Measurements from ENCODE around the gene SEPTIN12. TPM values are rescaled to one million over a fixed set of nuclear protein-coding genes. Genes with fewer than 3 reads are reported as not detected.
"Not testable (repeated sequence)": the region's sequence is repeated elsewhere in the genome, so short reads cannot be mapped to it uniquely, and the experiment has no call there.

SEPTIN12 gene
- total RNA-seq, 2 experiments from 2014 or later, result not detected

DNA sequence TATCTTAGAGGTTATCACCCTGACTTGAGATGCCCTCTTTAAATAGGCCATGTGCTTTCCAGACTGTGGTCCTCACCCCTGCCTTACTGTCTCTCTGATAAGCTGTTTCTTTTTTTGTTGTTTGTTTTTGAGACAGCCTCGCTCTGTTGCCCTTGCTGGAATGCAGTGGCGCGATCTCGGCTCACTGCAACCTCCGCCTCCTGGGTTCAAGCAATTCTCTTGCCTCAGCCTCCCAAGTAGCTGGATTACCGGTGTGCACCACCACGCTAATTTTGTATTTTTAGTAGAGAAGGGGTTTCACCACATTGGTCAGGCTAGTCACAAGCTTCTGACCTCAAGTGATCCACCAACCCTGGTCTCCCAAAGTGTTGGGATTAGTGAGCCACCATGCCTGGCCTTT lies 765 bp upstream of the SEPTIN12 start:
- ChIA-PET POLR2A (no interaction called here), CTCF (no interaction called here)

DNA sequence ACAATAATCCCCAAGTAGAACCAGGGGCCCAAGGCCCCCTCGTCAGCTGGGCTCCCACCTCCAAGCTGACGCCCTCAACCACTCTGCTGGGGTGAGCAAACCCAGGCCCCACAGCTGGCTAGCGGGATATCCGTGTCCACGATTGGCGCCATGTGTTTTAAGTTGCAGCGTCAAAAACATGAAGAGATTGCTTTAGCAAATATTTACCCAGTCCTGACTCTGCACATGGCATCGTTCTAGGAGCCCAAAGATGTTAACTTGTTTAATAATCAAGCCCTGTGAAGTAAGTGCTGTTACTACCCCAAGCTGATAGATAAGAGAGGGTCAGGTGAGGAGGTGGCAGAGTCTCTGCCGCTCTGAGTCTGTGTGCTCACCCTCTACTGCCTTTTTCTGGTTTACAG lies 344 bp upstream of the SEPTIN12 start:
- ChIA-PET POLR2A (no interaction called here), CTCF (no interaction called here)

DNA sequence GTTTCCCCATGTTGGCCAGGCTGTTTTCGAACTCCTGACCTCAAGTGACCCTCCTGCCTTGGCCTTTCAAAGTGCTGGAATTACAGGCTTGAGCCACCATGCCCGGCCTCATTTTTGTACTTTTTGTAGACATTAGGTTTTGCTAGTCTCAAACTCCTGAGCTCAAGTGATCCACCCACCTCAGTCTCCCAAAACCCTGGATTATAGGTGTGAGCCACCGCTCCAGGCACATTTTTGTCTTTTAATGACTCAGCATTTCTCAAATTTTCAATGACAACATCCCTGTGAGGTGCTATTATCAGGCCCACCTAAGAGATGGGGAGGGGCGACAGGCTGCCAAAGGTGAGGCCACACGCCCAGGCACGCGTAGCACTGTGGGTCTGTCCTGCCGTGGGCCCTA lies 1.1 kb downstream of the SEPTIN12 start:
- CTCF ChIA-PET, result no interaction called here
- POLR2A ChIA-PET, result no interaction called here

DNA sequence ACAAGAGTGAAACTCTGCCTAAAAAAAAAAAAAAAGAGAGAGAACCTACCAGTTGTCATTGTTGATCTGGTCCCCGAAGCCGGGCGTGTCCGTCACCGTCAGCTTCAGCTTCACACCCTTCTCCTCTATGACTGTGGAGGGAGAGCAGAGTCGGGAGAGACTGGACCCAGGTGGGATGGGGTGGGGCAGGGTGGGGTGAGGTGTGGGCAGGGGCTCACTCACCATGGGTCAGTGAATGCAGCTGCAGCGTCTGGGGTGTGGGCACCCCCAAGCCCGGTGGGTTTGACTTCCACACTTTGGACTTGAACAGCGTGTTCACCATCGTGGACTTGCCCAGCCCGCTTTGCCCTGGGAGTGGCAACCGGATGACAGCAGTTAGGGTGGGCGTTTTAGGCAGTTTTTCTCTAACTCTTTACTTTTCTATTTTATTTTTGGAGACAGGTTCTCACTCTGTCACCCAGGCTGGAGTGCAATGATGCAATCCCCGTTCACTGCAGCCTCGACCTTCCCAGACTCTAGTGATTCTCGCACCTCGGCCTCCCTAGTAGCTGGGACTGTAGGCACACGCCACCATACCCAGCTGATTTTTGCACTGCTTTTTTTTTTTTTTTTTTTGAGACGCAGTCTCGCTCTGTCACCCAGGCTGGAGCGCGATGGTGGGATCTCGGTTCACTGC lies 2.2 kb downstream of the SEPTIN12 start:
- CTCF ChIA-PET, result interaction anchor here (0.7 kb wide), 1 partner anchor 268 kb away, joined by 3 read pairs; no protein-coding TSS in a partner anchor
- POLR2A ChIA-PET, result no interaction called here

DNA sequence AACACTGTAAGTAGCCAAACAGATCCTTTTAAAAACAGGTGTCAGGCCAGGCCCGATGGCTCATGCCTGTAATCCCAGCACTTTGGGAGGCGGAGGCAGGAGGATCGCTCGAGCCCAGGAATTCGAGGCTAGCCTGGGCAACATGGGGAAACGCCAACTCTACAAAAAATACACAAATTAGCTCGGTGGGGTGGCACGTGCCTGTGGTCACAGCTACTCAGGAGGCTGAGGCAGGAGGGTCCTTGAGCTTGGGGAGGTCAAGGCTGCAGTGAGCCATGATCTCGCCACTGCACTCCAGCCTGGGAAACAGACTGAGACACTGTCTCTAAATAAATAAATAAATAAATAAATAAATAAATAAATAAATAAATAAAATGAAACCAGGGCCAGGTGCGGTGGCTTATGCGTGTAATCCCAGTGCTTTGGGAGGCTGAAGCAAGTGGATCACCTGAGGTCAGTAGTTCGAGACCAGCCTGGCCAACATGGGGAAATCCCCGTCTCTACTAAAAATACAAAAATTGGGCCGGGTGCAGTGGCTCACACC lies 3.6 kb downstream of the SEPTIN12 start:
- CTCF ChIA-PET, POLR2A ChIA-PET: not testable (repeated sequence)

DNA sequence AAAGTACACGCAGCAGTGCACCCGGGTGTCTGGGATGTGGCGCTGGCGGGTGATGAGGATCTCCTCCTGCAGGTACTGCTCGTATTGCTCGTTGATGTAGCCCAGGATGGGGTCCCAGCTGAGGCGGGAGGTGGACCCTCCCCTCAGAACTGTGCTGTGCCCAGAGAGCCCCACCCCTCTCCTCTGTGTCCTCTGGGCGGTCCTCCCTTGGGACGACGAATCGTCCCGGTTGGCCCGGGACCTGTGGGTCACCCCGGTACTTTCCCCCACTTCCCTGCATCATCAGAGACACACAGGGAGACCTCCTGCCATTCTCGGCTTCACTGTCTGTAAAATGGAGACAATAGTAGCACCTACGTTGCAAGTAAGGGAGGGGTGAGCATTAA lies 4.2 kb downstream of the SEPTIN12 start:
- POLR2A ChIA-PET, result no interaction called here
- CTCF ChIA-PET, result no interaction called here

DNA sequence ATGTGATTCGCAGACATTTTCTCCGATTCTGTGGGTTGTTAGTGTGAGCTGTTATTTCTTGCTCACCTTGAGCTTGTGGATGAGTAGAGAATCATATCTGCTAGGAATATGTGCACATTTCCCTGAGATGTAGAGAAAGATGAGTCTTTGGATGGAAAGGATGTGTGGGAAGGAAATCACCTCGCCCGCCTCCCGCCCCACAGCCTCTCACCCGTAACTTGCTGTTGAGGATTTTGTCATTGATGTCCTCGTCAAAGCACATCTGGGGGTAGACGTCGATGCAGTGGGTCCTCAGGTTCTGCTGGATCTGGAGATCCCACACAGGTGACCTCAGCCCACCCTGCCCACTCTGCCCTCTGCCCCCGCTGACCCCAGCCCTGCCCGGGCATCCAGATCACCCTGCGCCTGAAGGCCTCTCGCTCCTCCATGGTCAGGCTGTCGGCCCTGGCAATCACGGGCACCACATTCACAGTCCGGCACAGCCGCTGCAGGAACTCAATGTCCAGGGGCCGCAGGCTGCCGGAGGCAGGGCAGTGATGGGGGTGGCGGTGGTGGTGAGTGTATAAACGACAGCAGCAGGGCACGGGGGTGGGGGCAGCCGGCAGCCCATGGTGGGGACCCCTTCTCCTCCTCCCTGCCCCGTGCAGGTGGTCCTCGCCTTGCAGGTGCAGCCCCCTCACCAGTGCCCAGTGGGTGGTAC lies 4.7 kb downstream of the SEPTIN12 start:
- CTCF ChIA-PET, result no interaction called here
- POLR2A ChIA-PET, result no interaction called here

DNA sequence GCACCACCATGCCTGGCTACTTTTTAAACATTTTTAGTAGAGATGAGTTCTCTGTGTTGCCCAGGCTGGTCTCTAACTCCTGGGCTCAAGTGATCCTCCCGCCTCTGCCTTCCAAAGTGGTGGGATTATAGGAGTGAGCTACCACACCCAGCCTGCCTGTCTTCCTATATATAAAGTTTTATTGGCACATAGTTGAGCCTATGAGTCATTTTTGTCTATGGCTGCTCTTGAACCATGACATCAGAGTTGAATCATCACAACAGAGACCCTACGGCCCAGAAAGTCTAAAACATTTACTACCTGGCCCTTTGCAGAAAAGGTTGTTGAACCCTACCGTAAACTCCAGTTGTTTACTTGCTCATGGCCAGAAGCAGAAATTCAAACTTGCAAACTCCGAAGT lies 7.9 kb downstream of the SEPTIN12 start:
- ChIA-PET POLR2A (no interaction called here), CTCF (no interaction called here)

DNA sequence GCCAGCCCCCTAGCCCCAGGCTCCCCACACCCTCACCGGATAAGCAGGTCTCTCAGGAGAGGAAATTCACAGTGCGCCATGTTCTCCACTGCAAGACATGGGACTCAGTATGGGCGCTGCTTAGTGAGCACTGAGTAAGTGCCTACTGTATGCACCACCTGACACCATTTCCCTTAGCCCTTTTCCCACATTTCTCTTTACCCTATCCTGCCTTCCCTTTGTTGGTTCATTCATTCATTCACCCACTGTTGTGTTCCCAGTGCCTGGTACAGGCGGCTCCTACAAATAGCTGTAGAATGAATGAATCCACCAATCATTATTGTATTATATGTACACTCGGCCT lies 10.1 kb downstream of the SEPTIN12 start:
- CTCF ChIA-PET, result no interaction called here
- POLR2A ChIA-PET, result no interaction called here

GRCh38 chr16:4777339-4778049 lies 10.7 kb downstream of the SEPTIN12 start:
- CTCF ChIA-PET, result no interaction called here
- POLR2A ChIA-PET, result interaction anchor here (0.7 kb wide), 1 partner anchor 275 kb away, joined by 4 read pairs; no protein-coding TSS in a partner anchor

DNA sequence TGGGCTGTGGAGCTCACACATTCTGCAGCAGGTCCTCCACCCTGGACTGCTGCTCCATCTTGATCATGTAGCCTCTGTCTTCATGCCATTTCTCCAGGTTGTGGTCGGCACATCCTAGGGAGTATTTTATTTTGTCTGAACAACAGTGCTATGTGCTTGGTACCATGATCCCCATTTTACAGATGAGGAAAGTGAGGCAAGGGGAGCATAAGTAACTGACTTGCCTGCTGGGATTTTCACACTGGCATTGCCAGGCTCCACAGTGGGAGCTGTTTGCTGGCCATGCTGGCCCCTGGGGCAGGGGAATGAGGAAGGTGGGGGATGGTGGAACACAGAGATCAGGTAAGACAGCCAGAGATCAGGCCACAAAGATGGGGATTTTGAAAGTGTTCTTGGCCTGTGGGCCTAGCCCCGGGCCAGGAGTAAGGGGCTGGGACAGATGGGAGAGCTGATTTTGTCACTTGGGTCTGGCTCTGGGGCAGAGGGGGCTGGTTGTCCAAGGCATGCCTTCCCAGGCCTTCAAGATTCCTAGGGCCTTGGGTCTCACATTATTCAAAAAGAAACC lies 11.9 kb downstream of the SEPTIN12 start:
- POLR2A ChIA-PET, result no interaction called here
- CTCF ChIA-PET, result no interaction called here

- POLR2A ChIA-PET, result no interaction called here
- CTCF ChIA-PET, result no interaction called here
These were observed 13.1 kb downstream of the SEPTIN12 start for GRCh38 chr16:4775005-4775404.

DNA sequence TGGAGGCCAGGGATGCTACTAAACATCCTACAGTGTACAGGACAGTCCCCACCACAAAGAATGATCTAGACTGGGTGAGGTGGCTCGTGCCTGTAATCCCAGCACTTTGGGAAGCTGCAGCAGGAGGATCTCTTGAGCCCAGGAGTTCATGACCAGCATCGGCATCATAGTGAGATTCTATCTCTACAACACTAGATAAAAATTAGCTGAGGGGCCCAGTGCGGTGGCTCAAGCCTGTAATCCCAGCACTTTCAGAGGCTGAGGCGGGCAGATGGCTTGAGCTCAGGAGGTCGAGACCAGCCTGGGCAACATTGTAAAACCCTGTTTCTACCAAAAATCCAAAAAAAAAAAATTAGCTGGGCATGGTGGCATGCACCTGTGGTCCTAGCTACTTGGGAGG lies 15.8 kb downstream of the SEPTIN12 start:
- ChIA-PET POLR2A (no interaction called here), CTCF (no interaction called here)

GRCh38 chr16:4771646-4772045 lies 16.5 kb downstream of the SEPTIN12 start:
- ChIA-PET POLR2A (no interaction called here), CTCF (no interaction called here)

DNA sequence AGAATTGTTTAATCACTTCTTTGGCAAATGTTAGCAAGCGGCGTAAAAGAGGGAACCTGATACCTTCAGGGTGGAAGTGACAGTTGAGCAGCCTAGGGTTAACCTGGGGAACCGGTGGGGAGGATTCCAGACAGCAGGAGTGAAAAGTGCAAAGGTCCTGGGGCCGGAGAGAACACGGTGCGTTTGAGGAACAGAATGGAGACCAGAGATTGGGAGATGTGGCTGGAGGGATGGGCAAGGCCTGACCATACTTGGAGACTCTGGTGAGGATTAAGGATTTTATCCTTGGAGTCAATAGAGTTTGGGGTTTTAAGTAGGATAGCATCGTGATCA lies 18.9 kb downstream of the SEPTIN12 start:
- POLR2A ChIA-PET, result interaction anchor here (1.1 to 1.5 kb wide), 3 partner anchors 33 to 93 kb away, joined by 3 to 5 read pairs (median 3); partner anchors contain the start of genes ANKS3, DNAAF8 and ROGDI

GRCh38 chr16:4768549-4769305 lies 19.4 kb downstream of the SEPTIN12 start:
- CTCF ChIA-PET, result interaction anchor here (0.7 to 1.4 kb wide), 2 partner anchors 29 to 118 kb away, joined by 3 read pairs; no protein-coding TSS in a partner anchor
- POLR2A ChIA-PET, result interaction anchor here (0.6 to 1.5 kb wide), 5 partner anchors 34 to 296 kb away, joined by 3 to 5 read pairs (median 3); partner anchors contain the start of genes ANKS3, DNAAF8, HMOX2 and ROGDI

More for the DNA sequence above, 18.9 kb downstream of the SEPTIN12 start:
- CTCF ChIA-PET, result interaction anchor here (1.4 kb wide), 1 partner anchor 30 kb away, joined by 3 read pairs; no protein-coding TSS in a partner anchor

DNA sequence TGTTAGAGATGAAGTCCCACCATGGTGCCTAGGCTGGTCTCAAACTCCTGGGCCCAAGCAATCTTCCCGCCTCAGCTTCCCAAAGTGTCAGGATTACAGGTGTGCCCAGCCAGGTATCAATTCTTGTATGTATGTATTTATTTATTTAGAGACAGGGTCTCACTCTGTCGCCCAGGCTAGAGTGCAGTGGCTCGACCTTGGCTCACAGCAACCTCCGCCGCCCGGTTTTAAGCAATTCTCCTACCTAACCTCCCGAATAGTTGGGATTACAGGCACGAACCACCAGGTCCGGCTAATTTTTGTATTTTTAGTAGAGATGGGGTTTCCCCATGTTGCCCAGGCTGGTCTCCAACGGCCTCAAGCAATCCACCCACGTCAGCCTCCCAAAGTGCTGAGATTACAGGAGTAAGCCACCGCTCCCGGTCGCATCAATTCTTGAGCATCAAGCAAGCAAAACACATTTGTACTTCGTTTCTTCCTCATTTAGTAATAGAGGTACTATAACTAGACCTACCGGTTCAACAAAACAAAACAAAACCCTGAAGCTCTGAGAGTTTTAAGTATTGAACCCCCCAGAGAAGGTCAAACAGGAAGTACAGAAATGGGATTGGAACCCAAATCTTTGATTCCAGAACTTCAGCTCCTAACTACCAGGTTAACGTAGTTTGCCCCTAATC lies 20.1 kb downstream of the SEPTIN12 start:
- CTCF ChIA-PET, result interaction anchor here (0.7 to 1.7 kb wide), 3 partner anchors 28 to 117 kb away, joined by 3 read pairs; partner anchors contain the start of genes ANKS3 and DNAAF8
- POLR2A ChIA-PET, result interaction anchor here (0.6 to 1.5 kb wide), 5 partner anchors 34 to 295 kb away, joined by 3 to 5 read pairs (median 3); partner anchors contain the start of genes ANKS3, DNAAF8, HMOX2 and ROGDI

GRCh38 chr16:4766875-4767628 lies 21.1 kb downstream of the SEPTIN12 start, which contains the start of gene ZNF500:
Gene ZNF500 (minus strand): TSS chr16:4767162. CDS start chr16:4765978, 1,184 bp downstream.
- ChIA-PET CTCF (interaction anchor here (1.7 kb wide), 1 partner anchor 33 kb away, joined by 3 read pairs; the partner anchor contains the start of genes ANKS3 and DNAAF8), POLR2A (interaction anchor here (0.5 kb wide), 1 partner anchor 19 kb away, joined by 4 read pairs; no protein-coding TSS in a partner anchor)
